ENCODE data around the gene CD8B2.
"Not testable (repeated sequence)": the region's sequence is repeated elsewhere in the genome, so short reads cannot be mapped to it uniquely, and the experiment has no call there.

Gene CD8B2

DNA sequence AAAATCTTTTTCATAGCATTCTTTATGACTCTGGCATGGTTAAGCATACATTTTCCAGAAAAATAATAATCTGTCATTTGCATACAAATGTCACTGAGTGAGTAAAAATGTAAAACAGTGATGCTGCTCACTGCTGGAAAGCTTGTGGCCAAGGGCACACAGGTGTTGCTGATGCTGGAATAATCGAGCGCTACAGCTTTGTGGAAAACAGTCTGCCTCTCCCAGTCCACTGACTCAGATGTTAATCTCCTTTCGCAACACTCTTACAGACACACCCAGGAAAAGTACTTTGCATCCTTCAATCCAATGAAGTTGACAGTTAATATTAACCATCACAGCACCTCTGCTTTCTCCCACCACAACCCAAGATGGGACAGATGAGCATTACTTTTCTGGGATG, 27.7 kb downstream of the CD8B2 start:
- H3K4me3 ChIP-seq (ENCODE audit: low read length); H2BK15ac ChIP-seq (replicated peaks; ENCODE audit: low read depth); H3K4me1 ChIP-seq (ENCODE audit: control insufficient read depth, low read depth, low read length); H3K9ac ChIP-seq (ENCODE audit: low read length); H4K5ac ChIP-seq (ENCODE audit: low read length); H3K27me3 ChIP-seq (ENCODE audit: insufficient read depth, low read length, poor library complexity); H2BK120ac ChIP-seq (ENCODE audit: low read depth, low read length); H3K4ac ChIP-seq (ENCODE audit: low read depth, low read length); H2AK5ac ChIP-seq (ENCODE audit: low read length); DNase-seq; H3K4me2 ChIP-seq (ENCODE audit: low read length); H3K36me3 ChIP-seq (ENCODE audit: control insufficient read depth, insufficient read depth, low read length); H3K27ac ChIP-seq (ENCODE audit: low read depth, low read length); H3K56ac ChIP-seq (ENCODE audit: low read length); H2BK5ac ChIP-seq (ENCODE audit: low read length); H3K23ac ChIP-seq (ENCODE audit: low read length); H3K18ac ChIP-seq (ENCODE audit: low read length); H3K79me2 ChIP-seq (ENCODE audit: control insufficient read depth, insufficient read depth, low read length); H4K8ac ChIP-seq (ENCODE audit: low read depth, low read length); H3K79me1 ChIP-seq (ENCODE audit: low read length): not testable (repeated sequence)
- no CpG with 5 or more reads among the region's 3 CpGs for WGBS (ENCODE audit: extremely low coverage, insufficient coverage, low lambda C conversion rate)

DNA sequence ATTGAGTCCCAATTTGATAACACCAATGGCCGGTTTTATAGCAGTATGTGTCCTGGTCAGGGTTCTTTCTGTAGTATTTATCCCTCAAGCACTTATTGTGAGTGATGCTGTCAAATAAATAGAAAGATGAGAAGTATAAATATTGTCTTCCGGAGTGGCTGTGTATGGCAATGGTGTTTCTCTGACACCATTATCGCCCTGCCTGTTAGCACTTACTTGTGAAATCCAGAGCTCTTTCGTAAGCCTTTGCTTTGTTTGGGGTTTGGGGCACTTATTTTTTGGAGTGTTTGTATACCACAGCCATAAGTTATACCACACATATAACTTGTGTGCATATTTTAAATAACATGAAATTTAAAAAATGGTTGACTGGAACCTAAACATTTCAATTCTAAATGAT, 29.3 kb downstream of the CD8B2 start:
- H2BK5ac ChIP-seq (ENCODE audit: low read length), result no peak overlapping the region
- H3K79me1 ChIP-seq (ENCODE audit: low read length), result no peaks in the 10 kb centered on the region
- no peak overlapping the region for H3K23ac ChIP-seq (ENCODE audit: low read length)
- no peak overlapping the region for H3K4ac ChIP-seq (ENCODE audit: low read depth, low read length)
- no peak overlapping the region for H3K56ac ChIP-seq (ENCODE audit: low read length)
- H3K18ac ChIP-seq (ENCODE audit: low read length), result no peak overlapping the region
- H2BK120ac ChIP-seq (ENCODE audit: low read depth, low read length), result no peak overlapping the region
- no peak overlapping the region for H2BK15ac ChIP-seq (replicated peaks; ENCODE audit: low read depth)
- DNase-seq, result peak; percentile 7
- no peak overlapping the region for H3K27ac ChIP-seq (ENCODE audit: low read depth, low read length)
- no peak overlapping the region for H2AK5ac ChIP-seq (ENCODE audit: low read length)
- H3K4me2 ChIP-seq (ENCODE audit: low read length), result no peak overlapping the region
- WGBS (ENCODE audit: extremely low coverage, insufficient coverage, low lambda C conversion rate), result no CpG with 5 or more reads among the region's 4 CpGs
- H3K36me3 ChIP-seq (ENCODE audit: control insufficient read depth, insufficient read depth, low read length), result no peaks in the 10 kb centered on the region
- no peak overlapping the region for H3K4me3 ChIP-seq (ENCODE audit: low read length)
- H3K79me2 ChIP-seq (ENCODE audit: control insufficient read depth, insufficient read depth, low read length), result no peaks in the 10 kb centered on the region
- no peak overlapping the region for H4K8ac ChIP-seq (ENCODE audit: low read depth, low read length)
- no peak overlapping the region for H4K5ac ChIP-seq (ENCODE audit: low read length)
- no peak overlapping the region for H3K9ac ChIP-seq (ENCODE audit: low read length)
- H3K27me3 ChIP-seq (ENCODE audit: insufficient read depth, low read length, poor library complexity), result no peaks in the 10 kb centered on the region
- H3K4me1 ChIP-seq (ENCODE audit: control insufficient read depth, low read depth, low read length), result no peaks in the 10 kb centered on the region

DNA sequence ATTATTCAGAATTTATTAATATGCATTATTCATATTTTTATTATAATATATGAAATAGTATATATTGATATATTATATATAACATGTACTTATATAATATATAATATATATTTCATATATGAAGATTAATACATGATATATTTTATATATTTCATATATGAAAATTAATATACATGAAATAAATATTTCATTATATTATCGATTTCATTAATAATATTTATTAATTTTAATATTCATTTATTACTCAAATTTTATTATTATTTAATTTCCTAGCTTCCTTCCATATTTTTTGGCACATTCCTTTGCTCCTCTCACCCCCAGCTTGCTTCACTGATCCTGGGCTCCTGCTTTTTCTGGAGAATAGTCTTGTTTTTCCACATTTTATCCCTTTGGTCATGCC, 29.7 kb downstream of the CD8B2 start:
- Histone ChIP-seq H3K4me2 (ENCODE audit: low read length) (no peak overlapping the region), H3K4ac (ENCODE audit: low read depth, low read length) (no peak overlapping the region), H3K79me2 (ENCODE audit: control insufficient read depth, insufficient read depth, low read length) (no peaks in the 10 kb centered on the region), H3K4me1 (ENCODE audit: control insufficient read depth, low read depth, low read length) (no peaks in the 10 kb centered on the region), H4K5ac (ENCODE audit: low read length) (no peak overlapping the region), H3K23ac (ENCODE audit: low read length) (no peak overlapping the region), H2BK120ac (ENCODE audit: low read depth, low read length) (no peak overlapping the region), H2BK15ac (replicated peaks; ENCODE audit: low read depth) (no peak overlapping the region), H3K56ac (ENCODE audit: low read length) (no peak overlapping the region), H2AK5ac (ENCODE audit: low read length) (no peak overlapping the region), H3K18ac (ENCODE audit: low read length) (no peak overlapping the region), H3K79me1 (ENCODE audit: low read length) (no peaks in the 10 kb centered on the region), H3K36me3 (ENCODE audit: control insufficient read depth, insufficient read depth, low read length) (no peaks in the 10 kb centered on the region), H3K27ac (ENCODE audit: low read depth, low read length) (no peak overlapping the region), H4K8ac (ENCODE audit: low read depth, low read length) (no peak overlapping the region), H2BK5ac (ENCODE audit: low read length) (no peak overlapping the region), H3K4me3 (ENCODE audit: low read length) (no peak overlapping the region), H3K27me3 (ENCODE audit: insufficient read depth, low read length, poor library complexity) (no peaks in the 10 kb centered on the region), H3K9ac (ENCODE audit: low read length) (no peak overlapping the region)
- no CpG with 5 or more reads among the region's 1 CpG for WGBS (ENCODE audit: extremely low coverage, insufficient coverage, low lambda C conversion rate)
- no peak for DNase-seq

DNA sequence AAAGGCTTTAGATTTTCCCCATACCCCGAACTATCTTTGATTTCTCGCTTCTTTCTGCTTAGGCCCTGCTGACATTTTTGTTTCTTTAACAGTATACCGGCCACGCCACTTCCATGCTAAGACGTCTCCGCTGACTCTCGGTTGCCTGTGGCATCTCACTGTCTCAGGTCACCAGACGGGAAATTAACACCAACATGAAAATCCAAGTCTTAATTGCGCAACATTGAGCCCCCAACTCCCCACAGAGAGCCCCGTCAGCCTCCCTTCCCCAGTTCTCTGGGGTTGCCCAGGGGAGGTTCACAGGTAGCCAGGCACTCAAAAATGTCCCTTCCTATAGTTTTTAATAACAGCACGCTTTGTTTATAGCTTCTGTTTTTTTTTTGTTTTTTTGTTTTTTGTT, 30.2 kb downstream of the CD8B2 start:
- Histone ChIP-seq H4K5ac (ENCODE audit: low read length) (no peak overlapping the region), H3K18ac (ENCODE audit: low read length) (no peak overlapping the region), H3K23ac (ENCODE audit: low read length) (no peak overlapping the region), H3K4me3 (ENCODE audit: low read length) (no peak overlapping the region), H3K4me2 (ENCODE audit: low read length) (no peak overlapping the region), H3K27ac (ENCODE audit: low read depth, low read length) (no peak overlapping the region), H4K8ac (ENCODE audit: low read depth, low read length) (no peak overlapping the region), H3K9ac (ENCODE audit: low read length) (no peak overlapping the region), H3K4me1 (ENCODE audit: control insufficient read depth, low read depth, low read length) (no peaks in the 10 kb centered on the region), H2BK15ac (replicated peaks; ENCODE audit: low read depth) (no peak overlapping the region), H2BK120ac (ENCODE audit: low read depth, low read length) (no peak overlapping the region), H3K27me3 (ENCODE audit: insufficient read depth, low read length, poor library complexity) (no peaks in the 10 kb centered on the region), H3K79me1 (ENCODE audit: low read length) (no peaks in the 10 kb centered on the region), H3K56ac (ENCODE audit: low read length) (no peak overlapping the region), H3K36me3 (ENCODE audit: control insufficient read depth, insufficient read depth, low read length) (no peaks in the 10 kb centered on the region), H2AK5ac (ENCODE audit: low read length) (no peak overlapping the region), H3K79me2 (ENCODE audit: control insufficient read depth, insufficient read depth, low read length) (no peaks in the 10 kb centered on the region), H3K4ac (ENCODE audit: low read depth, low read length) (no peak overlapping the region), H2BK5ac (ENCODE audit: low read length) (no peak overlapping the region)
- DNase-seq, result no peak
- WGBS (ENCODE audit: extremely low coverage, insufficient coverage, low lambda C conversion rate), result no CpG with 5 or more reads among the region's 11 CpGs

DNA sequence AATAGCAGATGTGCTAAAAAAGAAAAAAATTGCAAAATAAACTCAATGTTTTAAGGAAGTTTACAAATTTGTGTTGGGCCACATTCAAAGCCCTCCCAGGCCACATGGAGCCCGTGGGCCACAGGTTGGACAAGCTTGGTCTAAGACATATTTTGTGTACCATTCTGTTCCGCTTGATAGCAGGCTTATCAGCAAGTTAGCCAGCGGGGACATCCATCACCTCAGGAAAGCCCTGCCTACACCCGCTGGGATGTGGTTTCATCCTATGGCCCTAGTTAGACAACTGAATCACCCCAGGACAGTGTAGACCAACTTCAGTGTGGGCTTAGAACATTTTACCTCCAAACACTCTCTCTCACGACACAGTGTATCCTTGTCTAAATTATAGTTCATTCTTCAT, 32.6 kb downstream of the CD8B2 start:
- Histone ChIP-seq H3K79me1 (ENCODE audit: low read length) (no peaks in the 10 kb centered on the region), H4K8ac (ENCODE audit: low read depth, low read length) (no peak overlapping the region), H3K56ac (ENCODE audit: low read length) (no peak overlapping the region), H3K4me2 (ENCODE audit: low read length) (no peak overlapping the region), H3K4ac (ENCODE audit: low read depth, low read length) (no peak overlapping the region), H3K18ac (ENCODE audit: low read length) (no peak overlapping the region), H3K27ac (ENCODE audit: low read depth, low read length) (no peak overlapping the region), H2BK15ac (replicated peaks; ENCODE audit: low read depth) (no peak overlapping the region), H3K9ac (ENCODE audit: low read length) (no peak overlapping the region), H3K27me3 (ENCODE audit: insufficient read depth, low read length, poor library complexity) (no peaks in the 10 kb centered on the region), H3K4me3 (ENCODE audit: low read length) (no peak overlapping the region), H2BK5ac (ENCODE audit: low read length) (no peak overlapping the region), H2AK5ac (ENCODE audit: low read length) (no peak overlapping the region), H3K36me3 (ENCODE audit: control insufficient read depth, insufficient read depth, low read length) (no peaks in the 10 kb centered on the region), H3K23ac (ENCODE audit: low read length) (no peak overlapping the region), H2BK120ac (ENCODE audit: low read depth, low read length) (no peak overlapping the region), H4K5ac (ENCODE audit: low read length) (no peak overlapping the region), H3K79me2 (ENCODE audit: control insufficient read depth, insufficient read depth, low read length) (no peaks in the 10 kb centered on the region), H3K4me1 (ENCODE audit: control insufficient read depth, low read depth, low read length) (no peaks in the 10 kb centered on the region)
- no peak for DNase-seq
- no CpG with 5 or more reads among the region's 5 CpGs for WGBS (ENCODE audit: extremely low coverage, insufficient coverage, low lambda C conversion rate)

DNA sequence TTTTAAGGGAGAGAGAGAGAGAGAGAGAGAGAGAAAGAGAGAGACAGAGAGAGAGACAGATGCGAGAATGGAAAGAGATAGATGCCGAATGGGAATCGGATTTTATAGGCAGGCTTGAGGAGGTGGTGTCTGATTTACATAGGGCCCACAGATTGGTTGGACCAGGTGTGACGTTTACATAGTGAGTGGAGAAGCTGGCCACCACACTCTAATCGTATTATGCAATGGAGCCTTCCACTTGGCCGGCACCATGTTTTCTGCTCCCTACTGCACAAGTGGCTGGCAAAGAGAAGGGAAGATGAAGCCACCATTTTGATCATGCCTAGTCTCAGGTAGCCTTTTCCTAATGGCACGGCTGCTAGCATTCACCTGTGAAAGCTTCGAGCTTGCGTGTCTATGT, 33.9 kb downstream of the CD8B2 start:
- no peak overlapping the region for H3K23ac ChIP-seq (ENCODE audit: low read length)
- no peak overlapping the region for H3K56ac ChIP-seq (ENCODE audit: low read length)
- H3K27ac ChIP-seq (ENCODE audit: low read depth, low read length), result no peak overlapping the region
- no peak overlapping the region for H3K4ac ChIP-seq (ENCODE audit: low read depth, low read length)
- no peak overlapping the region for H3K4me3 ChIP-seq (ENCODE audit: low read length)
- no peak overlapping the region for H4K5ac ChIP-seq (ENCODE audit: low read length)
- DNase-seq, result no peak
- H3K4me1 ChIP-seq (ENCODE audit: control insufficient read depth, low read depth, low read length), result no peaks in the 10 kb centered on the region
- H2BK120ac ChIP-seq (ENCODE audit: low read depth, low read length), result no peak overlapping the region
- no peak overlapping the region for H3K9ac ChIP-seq (ENCODE audit: low read length)
- H3K27me3 ChIP-seq (ENCODE audit: insufficient read depth, low read length, poor library complexity), result no peaks in the 10 kb centered on the region
- no CpG with 5 or more reads among the region's 9 CpGs for WGBS (ENCODE audit: extremely low coverage, insufficient coverage, low lambda C conversion rate)
- H2BK15ac ChIP-seq (replicated peaks; ENCODE audit: low read depth), result no peak overlapping the region
- no peak overlapping the region for H3K4me2 ChIP-seq (ENCODE audit: low read length)
- H4K8ac ChIP-seq (ENCODE audit: low read depth, low read length), result no peak overlapping the region
- no peaks in the 10 kb centered on the region for H3K79me1 ChIP-seq (ENCODE audit: low read length)
- H2BK5ac ChIP-seq (ENCODE audit: low read length), result no peak overlapping the region
- H3K79me2 ChIP-seq (ENCODE audit: control insufficient read depth, insufficient read depth, low read length), result no peaks in the 10 kb centered on the region
- H3K18ac ChIP-seq (ENCODE audit: low read length), result no peak overlapping the region
- H3K36me3 ChIP-seq (ENCODE audit: control insufficient read depth, insufficient read depth, low read length), result no peaks in the 10 kb centered on the region
- no peak overlapping the region for H2AK5ac ChIP-seq (ENCODE audit: low read length)
